Activated CD8-positive, alpha-beta memory T cell treated with anti-CD3 and anti-CD28 coated beads for 1 hour (primary cell): ENCODE results near the gene ZMIZ2.
"Not testable (repeated sequence)": the region's sequence is repeated elsewhere in the genome, so short reads cannot be mapped to it uniquely, and the experiment has no call there.

ENCODE experiments used
- DNase-seq, 2 donors: peaks; one replicate each; pipeline ENCODE4 v3.0.0-alpha.2; 2020; ENCODE audit warnings: low read depth in 1 of 2; ENCODE audit errors: extremely low read depth in 1 of 2

ZMIZ2 gene

GRCh38 chr7:44769776-44770294 is 21.2 kb downstream of the ZMIZ2 start:
- DNase-seq: no peak

- no peak for DNase-seq
Measured at GRCh38 chr7:44771358-44771757, 22.7 kb downstream of the ZMIZ2 start.

- DNase-seq: no peak
Measured at GRCh38 chr7:44772440-44772839, 23.8 kb downstream of the ZMIZ2 start.

GRCh38 chr7:44772867-44773266 is 24.2 kb downstream of the ZMIZ2 start:
- no peak for DNase-seq

- DNase-seq: not testable (repeated sequence)
Measured at GRCh38 chr7:44774486-44774885, 25.8 kb downstream of the ZMIZ2 start.

GRCh38 chr7:44775383-44776107 is 26.9 kb downstream of the ZMIZ2 start:
- no peak for DNase-seq

- no peak for DNase-seq
Measured at GRCh38 chr7:44776211-44776610, 27.6 kb downstream of the ZMIZ2 start.

- no peak for DNase-seq
Measured at GRCh38 chr7:44782460-44782859, 33.8 kb downstream of the ZMIZ2 start.

GRCh38 chr7:44783407-44783806 is 34.8 kb downstream of the ZMIZ2 start:
- DNase-seq: no peak

- no peak for DNase-seq
Measured at GRCh38 chr7:44784364-44784763, 35.7 kb downstream of the ZMIZ2 start.

GRCh38 chr7:44785218-44785617 is 36.6 kb downstream of the ZMIZ2 start:
- DNase-seq: not testable (repeated sequence)

- DNase-seq: no peak
Measured at GRCh38 chr7:44787041-44787440, 38.4 kb downstream of the ZMIZ2 start.

- DNase-seq: no peak
Measured at GRCh38 chr7:44787762-44788161, 39.1 kb downstream of the ZMIZ2 start.

GRCh38 chr7:44789990-44790389 is 41.3 kb downstream of the ZMIZ2 start:
- no peak for DNase-seq

GRCh38 chr7:44791278-44792219 is 42.9 kb downstream of the ZMIZ2 start:
- no peak for DNase-seq

GRCh38 chr7:44793919-44794318 is 45.3 kb downstream of the ZMIZ2 start:
- DNase-seq: no peak

GRCh38 chr7:44794331-44794730 is 45.7 kb downstream of the ZMIZ2 start:
- no peak for DNase-seq

GRCh38 chr7:44796034-44796503 is 47.4 kb downstream of the ZMIZ2 start:
- DNase-seq: no peak

- peak; percentile 97 to 98 for DNase-seq
Measured at GRCh38 chr7:44796504-44797328, 48.1 kb downstream of the ZMIZ2 start, which contains the start of gene PPIA. Gene PPIA (plus strand): TSS chr7:44796681. CDS start chr7:44796725, 44 bp downstream.
